A549 (cell line): ENCODE measurements around the gene NOS1AP. TPM values are rescaled to one million over a fixed set of nuclear protein-coding genes. Genes with fewer than 3 reads are reported as not detected.

ENCODE experiments used
- ATAC-seq, 2 experiments: fragments of 200-7000 bp in 1 of 2; fragments of >200 bp in 1 of 2; cut with Nextera tagmentation in 1 of 2; cut with Tn5 transposase in 1 of 2; 3 replicates each; pipeline versions ENCODE4 v1.8.0 to v1.9.1; 2018 to 2020; ENCODE audit warnings: mild to moderate bottlenecking in 1 of 2, moderate library complexity in 1 of 2
- CTCF ChIA-PET: fragments of 300-600 bp; sonication (Branson Sonifier 250); formaldehyde crosslinking; extraction: SDS; loops from one replicate; lab custom pipeline; 2021; ENCODE audit warnings: antibody characterized with exemption, inconsistent platforms; lab: Yijun Ruan, JAX
- POLR2A ChIA-PET: fragments of 350-600 bp; formaldehyde crosslinking; extraction: SDS; loops from one replicate; lab custom pipeline; 2021; ENCODE audit warnings: antibody characterized with exemption, inconsistent platforms; lab: Yijun Ruan, JAX
- DNase-seq, 2 experiments: peaks; one replicate each; pipeline versions ENCODE4 v3.0.0 to v3.0.0-alpha.2; 2011 to 2016; ENCODE audit warnings: low read depth in 1 of 2, low spot score in 1 of 2
- FAIRE-seq: peaks from 2 replicates; lab custom pipeline; 2011; peaks lifted over from hg19 to GRCh38; lab: Jason Lieb, UNC
- H3K27ac ChIP-seq, 2 experiments: fragments of >200 bp; sonication (Bioruptor Twin); formaldehyde crosslinking; 3 replicates each; pipeline ENCODE4 v1.5.1; 2016 to 2017
- H3K4me1 ChIP-seq: fragments of >200 bp; sonication (Bioruptor Twin); formaldehyde crosslinking; 3 replicates; pipeline ENCODE4 v1.6.1; 2016
- H3K4me2 ChIP-seq: fragments of >200 bp; sonication (Bioruptor Twin); formaldehyde crosslinking; 3 replicates; pipeline ENCODE4 v1.6.1; 2016
- H3K4me3 ChIP-seq: fragments of >200 bp; sonication (Bioruptor Twin); formaldehyde crosslinking; 3 replicates; pipeline ENCODE4 v1.5.1; 2016
- H3K9me3 ChIP-seq: fragments of >200 bp; sonication (Bioruptor Twin); formaldehyde crosslinking; 3 replicates; pipeline ENCODE4 v1.6.1; 2016
- ATOH8 ChIP-seq: fragments of 250-450 bp; sonication (Bioruptor Pico); IDR thresholded peaks from 2 replicates; pipeline ENCODE4 v1.5.0; 2020; ENCODE audit warnings: low read depth, mild to moderate bottlenecking, moderate library complexity
- CEBPB ChIP-seq, 2 experiments: fragments of >200 bp in 1 of 2; sonication (Bioruptor Twin) in 1 of 2; formaldehyde crosslinking in 1 of 2; IDR thresholded peaks; 2 replicates each; pipeline ENCODE4 v1.6.1; 2012 to 2016
- CTCF ChIP-seq: fragments of >200 bp; sonication (Bioruptor Twin); formaldehyde crosslinking; IDR thresholded peaks from 3 replicates; pipeline ENCODE4 v1.5.1; 2016
- E2F6 ChIP-seq: IDR thresholded peaks from 2 replicates; pipeline ENCODE4 v1.6.1; 2012; ENCODE audit warnings: low read depth, borderline replicate concordance
- EHF ChIP-seq: fragments of 250-450 bp; sonication (Bioruptor Pico); IDR thresholded peaks from 2 replicates; pipeline ENCODE4 v1.5.0; 2020; ENCODE audit warnings: mild to moderate bottlenecking
- EHMT2 ChIP-seq: fragments of 200-600 bp; sonication (generic); IDR thresholded peaks from 2 replicates; pipeline ENCODE4 v1.6.1; 2016; ENCODE audit warnings: antibody characterized with exemption, low read depth, mild to moderate bottlenecking, moderate library complexity
- ELK1 ChIP-seq: fragments of 150-350 bp; IDR thresholded peaks from 2 replicates; pipeline ENCODE4 v1.6.1; 2014; ENCODE audit warnings: low read depth, mild to moderate bottlenecking, low read length
- ESRRA ChIP-seq: fragments of 150-350 bp; IDR thresholded peaks from 2 replicates; pipeline ENCODE4 v1.6.1; 2014; ENCODE audit warnings: mild to moderate bottlenecking, low read length, borderline replicate concordance
- FOXS1 ChIP-seq: fragments of 250-450 bp; sonication (Bioruptor Pico); IDR thresholded peaks from 2 replicates; pipeline ENCODE4 v1.5.0; 2020; ENCODE audit warnings: mild to moderate bottlenecking, moderate library complexity
- HDAC2 ChIP-seq: fragments of 200-600 bp; sonication (generic); IDR thresholded peaks from 2 replicates; pipeline ENCODE4 v1.6.1; 2016
- MAZ ChIP-seq: fragments of 150-350 bp; IDR thresholded peaks from 2 replicates; pipeline ENCODE4 v1.6.1; 2014; ENCODE audit warnings: antibody characterized with exemption, low read depth, low read length, borderline replicate concordance
- PBX3 ChIP-seq: IDR thresholded peaks from 2 replicates; pipeline ENCODE4 v1.6.1; 2012
- PHF8 ChIP-seq: fragments of 200-600 bp; sonication (generic); IDR thresholded peaks from 2 replicates; pipeline ENCODE4 v1.6.1; 2016; ENCODE audit warnings: low read depth, mild to moderate bottlenecking, antibody characterized with exemption, moderate library complexity, borderline replicate concordance
- POLR2AphosphoS2 ChIP-seq: conservative IDR thresholded peaks from 2 replicates; pipeline ENCODE4 v1.6.1; 2012; ENCODE audit warnings: low read length, improper control_type of control experiment, inconsistent platforms
- RARB ChIP-seq: fragments of 250-450 bp; sonication (Bioruptor Pico); IDR thresholded peaks from 2 replicates; pipeline ENCODE4 v1.8.0; 2021; ENCODE audit warnings: mild to moderate bottlenecking, moderate library complexity
- RFX5 ChIP-seq: fragments of 450-650 bp; IDR thresholded peaks from 2 replicates; pipeline ENCODE4 v1.7.1; 2014; ENCODE audit warnings: antibody characterized with exemption, mild to moderate bottlenecking, moderate library complexity
- SREBF2 ChIP-seq: fragments of 450-650 bp; IDR thresholded peaks from 2 replicates; pipeline ENCODE4 v1.6.1; 2014; ENCODE audit warnings: mild to moderate bottlenecking, moderate library complexity
- TP53 ChIP-seq: fragments of 250-450 bp; sonication (Bioruptor Pico); IDR thresholded peaks from 2 replicates; pipeline ENCODE4 v1.5.0; 2021; ENCODE audit warnings: mild to moderate bottlenecking, moderate library complexity
- ZC3H11A ChIP-seq: fragments of 450-650 bp; IDR thresholded peaks from 2 replicates; pipeline ENCODE4 v1.6.1; 2014; ENCODE audit warnings: antibody characterized with exemption, mild to moderate bottlenecking
- WGBS: methylation state at CpG from one replicate; pipeline ENCODE4 v1.1.6; 2017; ENCODE audit errors: missing lambda C conversion rate; 5-methylcytosine and 5-hydroxymethylcytosine counted together
- polyA plus RNA-seq, 4 experiments: library from polyadenylated mRNA; depleted of rRNA in 3 of 4; stranded (reverse); fragments of >200 nt; fragmentation: RNase III in 1 of 4; extraction: RNeasy Plus Mini Kit Qiagen cat#74134 plus additional on column Dnase treatment in 1 of 4; gene quantifications; 2 replicates in 3 of 4; 3 replicates in 1 of 4; pipeline ENCODE4 v1.2.3, GENCODE V29; 2011 to 2017

The NOS1AP gene
- polyA plus RNA-seq, 2 of the 4 experiments (the other 2 are of a cell fraction): 0.17 to 0.25 TPM

GRCh38 chr1:162291000-162291399 lies 221.5 kb downstream of the NOS1AP start:
- Histone ChIP-seq H3K27ac (no peak overlapping the region), H3K4me1 (no peaks in the 10 kb centered on the region), H3K4me2 (no peak overlapping the region), H3K4me3 (no peak overlapping the region), H3K9me3 (no peaks in the 10 kb centered on the region)
- DNase-seq: no peak
- ChIA-PET POLR2A (no interaction called here), CTCF (interaction anchor here (0.6 kb wide), 2 partner anchors 63 to 189 kb away, joined by 3 to 4 read pairs; no protein-coding TSS in a partner anchor)
- no peak for ATAC-seq
- 4% methylated on average over 1 of the region's 1 CpG for WGBS
- no peak for FAIRE-seq
- no peak for TF ChIP-seq ESRRA
- TF ChIP-seq MAZ: no peak
- TF ChIP-seq PBX3: no peak
- no peak for TF ChIP-seq PHF8
- TF ChIP-seq, all 56 proteins: peak for 0

GRCh38 chr1:162292422-162292849 lies 222.9 kb downstream of the NOS1AP start:
- no peak overlapping the region for H3K27ac ChIP-seq
- DNase-seq: no peak
- FAIRE-seq: no peak
- WGBS: 40% methylated on average over 2 of the region's 2 CpGs
- H3K4me1 ChIP-seq: no peaks in the 10 kb centered on the region
- CTCF ChIA-PET: interaction anchor here (0.6 to 1.7 kb wide), 2 partner anchors 16 to 236 kb away, joined by 3 to 4 read pairs; no protein-coding TSS in a partner anchor
- TF ChIP-seq SREBF2: no peak
- TF ChIP-seq ZC3H11A: no peak
- TF ChIP-seq EHF: no peak
- TF ChIP-seq ELK1: no peak
- TF ChIP-seq PBX3: no peak
- TF ChIP-seq RARB (CRISPR knock-in tag): no peak
- TF ChIP-seq ESRRA: no peak
- no peak for TF ChIP-seq CTCF
- no peak for TF ChIP-seq FOXS1 (CRISPR knock-in tag)
- TF ChIP-seq HDAC2: no peak
- no peak for TF ChIP-seq RFX5
- TF ChIP-seq POLR2AphosphoS2: no peak
- TF ChIP-seq EHMT2: no peak
- no peak for TF ChIP-seq CEBPB (IDR thresholded peaks at IDR 0.05)
- no peak for TF ChIP-seq TP53 (CRISPR knock-in tag)
- TF ChIP-seq ATOH8 (CRISPR knock-in tag): no peak
- no peak for TF ChIP-seq E2F6
- TF ChIP-seq, all 56 proteins: peak for 0
- H3K4me2 ChIP-seq: no peak overlapping the region
- no peaks in the 10 kb centered on the region for H3K9me3 ChIP-seq
- no peak overlapping the region for H3K4me3 ChIP-seq
- ATAC-seq: no peak
- POLR2A ChIA-PET: no interaction called here
